Embryonic facial prominence (tissue), 1 donor: ENCODE results near the gene TGM3.

Experiments
- DNase-seq: peaks from one replicate; pipeline ENCODE4 v3.0.0-alpha.2; 2016; ENCODE audit errors: extremely low spot score

Gene TGM3

GRCh38 chr20:2285193-2285592 is 10.6 kb upstream of the TGM3 start:
- DNase-seq = no peak

DNA sequence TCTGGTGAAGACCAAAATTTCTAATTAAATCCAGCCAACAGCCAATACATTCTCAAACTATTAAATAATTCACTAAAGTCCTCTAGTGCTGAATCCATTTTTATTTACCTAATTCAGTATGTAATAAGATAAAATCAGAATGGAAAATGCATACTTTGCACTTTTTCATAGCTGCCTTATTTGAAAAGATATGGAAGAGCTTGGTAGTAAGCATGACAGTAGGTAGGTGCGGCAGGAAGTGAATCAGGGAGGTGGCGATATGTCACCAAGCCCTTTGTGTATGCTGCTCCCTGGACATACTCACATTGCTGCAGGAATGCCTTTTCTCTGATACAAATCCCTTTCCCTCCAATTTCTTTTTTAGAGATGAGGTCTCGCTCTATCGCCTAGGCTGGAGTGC is 10.2 kb upstream of the TGM3 start:
- no peak for DNase-seq

DNA sequence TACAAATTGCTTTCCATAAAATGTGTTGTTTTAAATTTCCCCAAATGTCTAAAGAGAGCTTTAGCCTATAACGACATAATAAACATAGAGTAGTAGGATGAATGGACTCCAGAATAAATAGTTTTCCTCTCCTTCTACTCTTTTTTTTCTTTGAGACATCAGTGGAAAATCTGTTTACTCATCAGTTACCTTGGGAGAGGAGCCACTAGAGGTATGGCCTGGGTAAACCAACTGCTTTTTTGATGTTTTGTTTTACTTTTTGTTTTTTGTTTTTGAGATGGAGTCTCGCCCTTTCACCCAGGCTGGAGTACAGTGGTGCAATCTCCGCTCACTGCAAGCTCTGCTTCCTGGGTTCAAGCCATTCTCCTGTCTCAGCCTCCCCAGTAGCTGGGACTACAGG is 8.3 kb upstream of the TGM3 start:
- no peak for DNase-seq

DNA sequence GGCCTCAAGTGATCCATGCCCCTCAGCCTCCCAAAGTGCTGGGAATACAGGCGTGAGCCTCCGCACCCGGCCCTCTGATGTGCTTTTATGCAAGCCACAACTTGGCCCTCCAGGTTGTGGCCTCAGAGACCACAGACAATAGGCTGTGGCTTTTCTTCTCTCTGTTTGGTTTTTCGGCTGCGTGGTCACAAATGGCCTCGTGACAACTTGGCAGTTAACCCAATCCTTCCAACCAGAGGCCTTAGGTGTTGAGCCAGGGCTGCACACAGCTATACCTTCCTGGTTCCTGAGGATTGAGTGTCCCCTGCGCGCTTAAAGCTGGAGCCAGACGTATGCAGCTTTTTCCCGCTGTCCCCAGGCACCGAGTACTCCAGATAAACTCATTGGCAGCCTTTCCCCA is 6.3 kb upstream of the TGM3 start:
- no peak for DNase-seq

- no peak for DNase-seq
These were observed 5.3 kb upstream of the TGM3 start for GRCh38 chr20:2290486-2290885.

DNA sequence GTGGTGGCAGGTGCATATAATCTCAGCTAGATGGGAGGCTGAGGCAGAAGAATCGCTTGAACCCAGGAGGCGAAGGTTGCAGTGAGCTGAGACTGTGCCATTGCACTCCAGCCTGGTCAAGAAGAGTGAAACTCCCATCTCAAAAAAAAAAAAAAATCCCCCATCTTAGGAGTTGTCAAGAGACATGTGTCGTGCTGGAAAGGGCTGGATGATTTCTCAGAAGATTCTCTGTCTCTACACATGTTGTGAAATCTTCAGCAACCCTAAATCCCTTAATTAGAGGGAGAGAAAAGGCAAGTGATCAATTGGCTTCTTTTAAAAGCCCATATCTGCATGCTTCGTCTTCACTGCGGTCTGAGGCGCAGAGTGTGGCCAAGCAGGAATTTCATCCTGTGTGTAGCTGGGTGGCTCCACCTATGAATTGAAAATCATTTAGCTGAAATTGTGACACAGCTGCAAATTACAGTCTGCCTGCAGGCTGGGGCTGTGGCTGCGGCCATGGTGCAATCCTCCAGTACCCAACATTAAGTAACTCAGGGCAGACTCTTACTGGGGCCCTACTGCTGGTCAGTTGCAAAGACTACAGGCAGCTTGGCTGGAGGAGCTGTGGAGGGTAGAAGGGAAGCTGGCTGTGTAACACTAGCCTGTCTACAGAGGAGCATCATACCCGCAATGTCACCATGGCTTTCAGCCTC is 3.2 kb upstream of the TGM3 start:
- no peak for DNase-seq

GRCh38 chr20:2293486-2293885 is 2.3 kb upstream of the TGM3 start:
- DNase-seq = no peak

GRCh38 chr20:2293971-2294370 is 1.8 kb upstream of the TGM3 start:
- no peak for DNase-seq

DNA sequence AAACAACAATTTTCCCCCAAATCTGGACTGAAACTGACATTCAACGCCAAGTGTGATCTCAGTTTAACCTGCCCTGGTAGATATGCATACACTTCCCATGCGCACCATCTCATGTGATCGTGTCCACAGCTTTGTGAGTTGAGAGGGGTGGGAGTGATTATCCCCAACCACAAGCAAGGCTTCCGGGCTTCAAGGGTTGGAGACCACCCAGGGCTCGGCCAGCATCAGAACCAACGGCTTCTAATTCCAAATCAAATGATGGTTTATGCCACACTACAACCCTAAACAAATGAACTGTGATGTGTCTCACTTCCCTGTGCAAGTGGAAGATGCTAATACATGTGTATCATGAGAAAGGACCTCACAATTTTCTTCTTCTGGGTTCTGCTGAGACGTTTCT is 515 bp upstream of the TGM3 start:
- DNase-seq = no peak

DNA sequence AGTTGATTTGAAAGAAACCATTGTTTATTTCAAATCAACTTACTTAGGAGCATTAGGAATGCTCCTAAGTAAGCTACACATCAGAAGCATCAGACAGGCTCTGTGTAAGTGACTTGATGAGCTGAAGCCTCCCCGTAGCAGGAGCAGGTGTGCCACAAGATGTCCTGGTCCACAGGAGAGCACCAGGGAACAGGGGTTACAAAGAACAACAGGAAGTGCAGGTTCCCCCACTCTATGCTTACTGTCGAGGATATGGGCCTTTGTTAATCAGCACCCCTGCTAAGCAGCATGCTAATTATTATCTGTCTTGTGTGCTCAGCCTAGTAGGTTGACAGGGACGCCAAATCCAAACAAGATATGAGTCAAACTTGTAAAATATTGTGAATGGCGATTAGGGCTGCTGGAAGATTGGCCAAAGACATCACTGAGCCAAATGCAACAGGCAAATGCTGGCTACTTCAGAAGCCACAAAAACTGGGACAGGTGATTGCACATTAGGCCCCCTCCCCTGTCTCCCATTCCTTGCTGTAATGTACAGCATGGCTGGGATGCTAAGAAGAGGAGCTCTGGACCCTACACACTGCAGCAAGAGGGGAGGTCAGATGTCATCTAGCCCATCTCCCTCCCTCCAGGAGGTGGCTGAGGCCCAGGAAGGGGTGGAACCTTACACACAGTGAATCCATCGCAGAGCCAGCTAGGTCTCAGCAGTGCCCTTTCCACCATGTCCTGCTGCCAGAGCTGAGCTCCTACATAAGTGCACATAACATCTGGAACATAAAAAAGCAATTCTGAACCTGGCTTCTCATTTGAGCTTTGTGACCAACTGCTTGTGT is 939 bp downstream of the TGM3 start:
- DNase-seq = no peak

- DNase-seq = no peak
These were observed 1.5 kb downstream of the TGM3 start for GRCh38 chr20:2297357-2297728.

- DNase-seq = no peak
These were observed 2.3 kb downstream of the TGM3 start for GRCh38 chr20:2298116-2298515.

DNA sequence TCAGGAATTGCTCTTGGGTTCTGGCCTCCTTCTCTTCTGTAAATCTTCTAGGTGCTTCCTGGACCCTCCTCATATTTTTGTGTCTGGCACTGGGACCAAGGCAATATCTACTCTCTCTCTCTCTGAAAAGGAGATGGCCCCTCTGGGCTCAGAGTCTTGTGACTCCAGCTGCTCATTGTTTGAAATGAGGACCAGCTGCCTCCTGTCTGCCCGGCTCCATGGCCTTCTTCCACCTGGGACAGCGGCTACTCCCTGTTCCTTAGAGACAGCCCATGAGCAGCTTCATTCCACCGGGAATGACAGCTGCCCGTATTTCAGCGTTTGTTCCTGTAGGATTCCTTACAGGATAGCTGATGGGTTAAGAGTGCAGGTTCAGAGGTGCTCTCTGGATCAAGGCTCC is 2.9 kb downstream of the TGM3 start:
- DNase-seq = no peak

DNA sequence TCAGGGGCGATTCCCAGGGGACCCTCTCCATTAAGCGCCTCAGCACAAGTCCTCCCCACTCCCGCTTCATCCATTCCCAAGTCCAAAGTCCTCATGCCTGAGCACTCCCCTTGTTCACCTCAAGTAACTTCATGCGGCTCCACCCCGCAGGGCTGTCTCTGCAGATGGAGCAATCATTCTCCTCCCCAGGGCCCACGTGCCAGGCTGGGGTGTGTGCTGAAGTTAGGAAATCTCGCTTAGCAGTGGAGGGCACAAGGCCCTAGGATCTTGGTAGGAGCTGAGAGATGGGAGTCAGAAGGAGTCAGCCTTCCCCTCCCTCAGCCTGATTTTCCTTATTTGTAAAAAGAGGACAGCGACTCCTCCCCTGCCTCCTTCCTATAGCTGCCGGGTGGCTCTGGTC is 3.5 kb downstream of the TGM3 start:
- no peak for DNase-seq

- no peak for DNase-seq
These were observed 4.2 kb downstream of the TGM3 start for GRCh38 chr20:2300002-2300401.

- no peak for DNase-seq
These were observed 4.6 kb downstream of the TGM3 start for GRCh38 chr20:2300420-2300819.

- no peak for DNase-seq
These were observed 5.4 kb downstream of the TGM3 start for GRCh38 chr20:2301164-2301622.

DNA sequence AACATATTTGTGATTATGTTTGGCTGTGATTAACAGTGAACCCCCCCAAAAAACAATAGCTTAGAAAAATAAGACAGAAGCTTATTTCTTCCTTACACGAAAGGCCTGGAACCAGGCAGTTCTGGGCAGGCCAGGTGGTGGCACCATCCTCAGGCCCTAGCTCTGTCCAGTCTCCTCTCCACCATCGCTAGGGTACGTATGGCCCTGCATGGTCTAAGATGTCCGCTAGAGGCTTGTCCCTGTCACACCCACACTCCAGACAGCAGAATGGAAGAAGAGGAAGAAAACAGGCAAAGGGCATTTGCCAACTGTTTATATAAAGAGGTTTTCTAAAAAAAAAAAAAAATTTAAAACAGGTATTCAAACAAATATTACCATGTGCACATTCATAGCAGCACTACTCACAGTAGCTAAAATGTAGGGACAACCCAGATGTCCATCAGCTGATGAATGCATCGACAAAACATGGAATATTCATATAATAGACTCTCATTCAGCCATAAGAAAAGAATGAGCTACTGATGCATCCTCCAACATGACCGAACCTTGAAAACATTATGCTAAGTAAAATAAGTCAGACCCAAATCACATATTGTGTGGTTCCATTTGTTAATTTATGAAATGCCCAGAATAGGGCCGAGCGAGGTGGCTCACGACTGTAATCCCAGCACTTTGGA is 6.7 kb downstream of the TGM3 start:
- no peak for DNase-seq

DNA sequence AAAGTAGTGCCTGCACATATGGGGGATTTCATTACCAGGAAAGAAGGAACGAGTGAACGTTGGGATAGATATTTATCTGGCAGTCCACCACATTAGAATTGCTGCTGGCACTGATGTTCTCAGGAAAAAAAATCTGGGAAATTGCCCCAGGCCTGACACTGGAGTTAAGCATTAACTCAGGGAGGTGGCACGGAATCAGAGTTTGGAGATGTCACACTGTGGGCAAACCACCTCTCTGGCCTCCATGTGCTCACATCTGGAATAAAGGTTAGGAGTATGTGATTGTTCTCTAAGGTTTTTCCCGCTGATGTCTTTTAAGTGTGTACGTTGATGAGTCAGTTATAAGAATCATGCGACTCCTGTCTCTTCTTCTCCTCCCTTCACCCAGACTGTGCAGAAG is 7.9 kb downstream of the TGM3 start:
- no peak for DNase-seq

GRCh38 chr20:2304180-2304579 is 8.4 kb downstream of the TGM3 start:
- no peak for DNase-seq

DNA sequence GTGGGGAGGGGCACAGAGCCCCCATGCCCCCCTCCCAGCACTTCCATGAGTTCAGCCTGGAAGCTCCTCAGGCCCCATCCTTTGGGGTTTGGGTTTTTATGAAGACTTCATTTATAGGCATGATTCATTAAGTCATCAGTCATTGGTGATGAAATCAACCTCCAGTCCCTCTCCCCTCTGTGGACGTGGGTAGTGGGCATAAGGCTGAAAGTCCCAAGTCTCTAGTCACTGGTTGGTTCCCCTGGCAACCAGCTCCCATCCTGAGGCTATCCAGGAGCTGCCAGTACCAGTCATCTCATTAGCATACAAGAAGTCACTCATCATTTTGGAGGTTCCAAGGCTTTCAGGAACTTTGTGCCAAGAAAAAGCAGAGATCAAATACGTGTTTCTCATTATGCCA is 9.2 kb downstream of the TGM3 start:
- no peak for DNase-seq

DNA sequence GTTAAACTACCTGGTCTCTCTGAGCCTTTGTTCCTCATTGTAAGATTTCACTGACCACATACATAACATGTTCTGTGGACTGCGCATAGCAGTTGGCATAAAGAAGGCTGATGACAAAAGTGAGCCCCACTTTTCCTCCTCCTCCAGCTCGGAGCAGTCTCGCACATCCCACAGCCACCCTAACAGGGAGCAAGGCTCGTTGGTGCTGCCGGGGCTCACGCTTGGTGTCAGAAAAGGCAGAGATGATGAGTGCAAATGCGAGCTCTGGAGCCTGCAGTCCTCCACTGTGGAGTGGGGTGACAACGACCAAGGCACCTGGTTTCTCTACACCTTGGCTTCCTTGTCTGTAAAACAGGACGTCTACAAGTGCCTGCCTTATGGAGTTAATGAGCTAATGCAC is 9.7 kb downstream of the TGM3 start:
- DNase-seq = no peak

GRCh38 chr20:2305946-2306345 is 10.1 kb downstream of the TGM3 start:
- no peak for DNase-seq
